Aorta (tissue), 5 donors: ENCODE results near the gene SLC44A2. TPM values are rescaled to one million over a fixed set of nuclear protein-coding genes. Genes with fewer than 3 reads are reported as not detected.
"Not testable (repeated sequence)": the region's sequence is repeated elsewhere in the genome, so short reads cannot be mapped to it uniquely, and the experiment has no call there.

ENCODE experiments used
- ATAC-seq: fragments of 200-7000 bp; cut with Tn5 transposase; one replicate; pipeline ENCODE4 v1.9.1; 2022; ENCODE audit warnings: moderate library complexity; ENCODE audit not compliant: low FRiP score
- DNase-seq, 2 donors: peaks; one replicate each; pipeline ENCODE4 v3.0.0-alpha.2; 2020
- H3K27ac ChIP-seq, 2 donors: one replicate each; pipeline ENCODE4 v1.5.1; 2013; ENCODE audit warnings: low read length in 2 of 2, mild to moderate bottlenecking in 2 of 2, moderate library complexity in 2 of 2, control low read depth in 1 of 2, inconsistent platforms in 1 of 2, low read depth in 1 of 2
- H3K27me3 ChIP-seq, 2 donors: one replicate each; pipeline ENCODE4 v1.6.1; 2013; ENCODE audit warnings: control low read depth in 1 of 2, low read length in 1 of 2, mild to moderate bottlenecking in 1 of 2, moderate library complexity in 1 of 2; ENCODE audit not compliant: insufficient read depth in 2 of 2, control insufficient read depth in 1 of 2
- H3K36me3 ChIP-seq, 2 donors: one replicate each; pipeline ENCODE4 v1.6.1; 2013; ENCODE audit warnings: control low read depth in 1 of 2, low read length in 1 of 2, mild to moderate bottlenecking in 1 of 2; ENCODE audit not compliant: insufficient read depth in 2 of 2, control insufficient read depth in 1 of 2
- H3K4me1 ChIP-seq, 2 donors: one replicate each; pipeline ENCODE4 v1.6.1; 2013; ENCODE audit warnings: low read length in 2 of 2, control low read depth in 1 of 2, mild to moderate bottlenecking in 1 of 2, moderate library complexity in 1 of 2; ENCODE audit not compliant: insufficient read depth in 2 of 2, control insufficient read depth in 1 of 2
- H3K4me3 ChIP-seq, 2 donors: one replicate each; pipeline ENCODE4 v1.5.1; 2013; ENCODE audit warnings: low read length in 2 of 2, control low read depth in 1 of 2, mild to moderate bottlenecking in 1 of 2
- H3K9me3 ChIP-seq: one replicate; pipeline ENCODE4 v1.6.1; 2013; ENCODE audit warnings: mild to moderate bottlenecking, low read length; ENCODE audit not compliant: control insufficient read depth
- WGBS, 2 donors: extraction: QIAGEN DNeasy Blood & Tissue Kit; methylation state at CpG; one replicate each; pipeline ENCODE4 v1.1.7; 2013; 5-methylcytosine and 5-hydroxymethylcytosine counted together
- intact Hi-C, 2 donors: fragments of 100-400 bp; cut with DNase I; formaldehyde crosslinking; loops; one replicate each; pipeline versions ENCODE4 v1.14.2 to v1.15.0; 2022
- polyA plus RNA-seq, 2 donors: library from polyadenylated mRNA; stranded (reverse); fragments of 200-250 nt; gene quantifications; one replicate each; pipeline ENCODE4 v1.2.3, GENCODE V29; 2013
- total RNA-seq, 2 donors: library from RNA; stranded (reverse); fragmentation: NEBNext Ultra II Directional; extraction: Animal tissue kit (Norgen Biotek cat#: 25700); gene quantifications; one replicate each; pipeline ENCODE4 v1.2.1, GENCODE V29; 2021
- donor health status: healthy with polysubstance abuse.
- donor health status: Bipolar disorder and iron deficiency.
- donor health status: DM: no; HTN: no; CAD: no.
- donor health status: DM: no; HTN: no; CAD: no.
- donor health status: DM: yes; HTN: yes; CAD: no.

The SLC44A2 gene
- total and polyA plus RNA-seq, 4 donors: 30.9 to 176 (median 152) TPM

DNA sequence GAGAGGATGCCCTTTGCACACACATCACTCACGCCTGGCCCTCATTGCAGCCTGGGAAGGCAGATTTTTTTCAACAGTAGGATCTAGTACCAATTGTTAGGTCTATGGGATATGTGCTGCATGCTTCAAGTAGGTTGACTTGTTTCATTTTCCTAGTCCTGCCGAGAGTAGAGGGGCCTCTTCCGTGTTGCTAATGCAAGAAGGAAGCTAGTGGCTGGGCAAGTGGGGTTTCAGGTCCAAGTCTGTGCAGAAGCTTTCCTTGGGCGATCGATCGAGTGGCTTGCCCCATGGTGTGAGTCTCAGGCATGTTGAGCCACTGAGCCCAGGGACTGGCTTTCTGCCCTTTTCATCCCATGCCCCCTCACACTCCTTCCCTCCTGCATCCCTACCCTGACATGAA lies 42.5 kb downstream of the SLC44A2 start:
- peaks cover 0 to 4% of the 10 kb centered on the region in 2 donors for H3K36me3 ChIP-seq
- H3K4me1 ChIP-seq: no peaks in the 10 kb centered on the region
- H3K27ac ChIP-seq: no peak overlapping the region
- no peaks in the 10 kb centered on the region for H3K27me3 ChIP-seq
- intact Hi-C loops: no loop called here
- WGBS, 2 donors: 75 to 86% methylated on average over 6 of the region's 6 CpGs
- DNase-seq: no peak
- H3K4me3 ChIP-seq: no peak overlapping the region
- no peak for ATAC-seq
- no peaks in the 10 kb centered on the region for H3K9me3 ChIP-seq

DNA sequence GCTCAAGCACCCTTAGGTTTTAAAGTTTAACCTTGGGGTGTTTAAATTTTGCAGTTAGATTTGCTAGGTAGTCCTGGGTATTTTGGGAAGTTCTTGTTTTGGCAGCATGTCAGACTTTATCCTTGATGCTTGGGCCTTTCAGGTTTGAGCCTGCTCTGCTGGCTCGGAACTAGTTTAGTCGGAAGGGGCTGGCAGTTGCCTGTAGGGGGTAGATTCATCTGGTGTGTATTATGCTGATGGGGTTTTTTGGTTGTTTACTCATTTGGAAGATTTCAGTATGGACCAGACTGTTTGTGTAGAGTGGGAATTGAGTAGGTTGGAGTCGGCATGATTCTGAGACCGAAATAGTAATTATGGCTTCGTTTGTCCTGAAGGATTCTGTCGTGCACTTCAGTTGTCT lies 43.9 kb downstream of the SLC44A2 start:
- intact Hi-C loops: no loop called here
- Histone ChIP-seq H3K27ac (no peak overlapping the region), H3K4me3 (no peak overlapping the region), H3K4me1 (no peaks in the 10 kb centered on the region), H3K36me3 (peaks cover 0 to 4% of the 10 kb centered on the region in 2 donors), H3K9me3 (no peaks in the 10 kb centered on the region), H3K27me3 (no peaks in the 10 kb centered on the region)
- WGBS, 2 donors: 69 to 73% methylated on average over 6 of the region's 6 CpGs
- no peak for DNase-seq
- ATAC-seq: no peak

DNA sequence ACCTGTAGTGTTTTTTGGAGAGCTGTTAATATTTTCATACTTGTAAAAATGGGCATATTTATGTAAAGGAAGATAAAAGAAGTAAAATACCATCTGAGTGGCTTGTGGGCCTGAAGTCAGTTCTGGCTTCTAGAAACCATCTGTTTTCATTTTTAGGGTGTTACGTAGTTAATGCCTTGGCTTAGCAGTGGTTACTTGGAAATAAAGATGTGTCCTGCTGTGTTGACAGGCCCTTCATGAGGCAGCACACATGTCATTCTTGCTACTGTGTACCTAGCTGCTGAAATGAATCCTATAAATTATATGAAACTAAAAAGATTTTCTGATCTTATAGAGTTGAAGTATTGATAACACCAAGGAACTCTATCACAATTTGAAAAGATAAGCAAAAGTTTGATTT lies 44.8 kb downstream of the SLC44A2 start:
- peaks cover 0 to 4% of the 10 kb centered on the region in 2 donors for H3K36me3 ChIP-seq
- DNase-seq: no peak
- H3K27ac ChIP-seq: no peak overlapping the region
- no peaks in the 10 kb centered on the region for H3K27me3 ChIP-seq
- 50 to 52% methylated on average over 1 of the region's 1 CpG for WGBS, 2 donors
- no peak for ATAC-seq
- no peaks in the 10 kb centered on the region for H3K4me1 ChIP-seq
- no peaks in the 10 kb centered on the region for H3K9me3 ChIP-seq
- intact Hi-C loops: no loop called here
- no peak overlapping the region for H3K4me3 ChIP-seq

DNA sequence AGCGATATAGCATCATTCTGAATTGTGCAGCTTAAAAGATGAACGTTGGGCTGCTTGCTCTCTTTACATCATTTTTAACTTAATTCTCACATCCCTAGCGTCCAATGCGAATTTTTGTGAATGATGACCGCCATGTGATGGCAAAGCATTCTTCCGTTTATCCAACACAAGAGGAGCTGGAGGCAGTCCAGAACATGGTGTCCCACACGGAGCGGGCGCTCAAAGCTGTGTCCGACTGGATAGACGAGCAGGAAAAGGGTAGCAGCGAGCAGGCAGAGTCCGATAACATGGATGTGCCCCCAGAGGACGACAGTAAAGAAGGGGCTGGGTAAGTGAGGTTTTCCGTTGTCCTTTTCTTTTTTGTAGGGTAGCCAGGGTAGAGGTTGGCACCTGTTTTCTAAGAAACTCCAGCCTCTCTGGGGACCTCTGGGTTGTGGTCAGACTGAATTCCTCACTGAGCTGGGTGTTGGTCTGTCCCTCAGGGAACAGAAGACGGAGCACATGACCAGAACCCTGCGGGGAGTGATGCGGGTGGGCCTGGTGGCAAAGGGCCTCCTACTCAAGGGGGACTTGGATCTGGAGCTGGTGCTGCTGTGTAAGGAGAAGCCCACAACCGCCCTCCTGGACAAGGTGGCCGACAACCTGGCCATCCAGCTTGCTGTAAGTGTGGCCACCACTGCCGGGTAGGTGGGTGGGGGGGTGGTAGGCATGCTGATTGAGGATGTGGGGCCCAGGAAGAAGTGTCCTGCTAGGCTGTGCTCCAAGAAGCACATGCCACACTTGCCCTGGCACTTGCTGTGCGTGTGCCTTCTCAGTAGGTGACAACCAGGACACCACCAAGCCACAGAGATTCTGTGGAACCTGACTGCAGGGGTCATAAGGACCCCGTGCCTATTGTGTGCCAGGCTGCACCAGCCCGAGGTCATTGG lies 45.8 kb downstream of the SLC44A2 start:
- WGBS, 2 donors: 78 to 80% methylated on average over 24 of the region's 24 CpGs
- Histone ChIP-seq H3K9me3 (no peaks in the 10 kb centered on the region), H3K36me3 (peaks cover 0 to 4% of the 10 kb centered on the region in 2 donors), H3K4me3 (no peak overlapping the region), H3K27me3 (no peaks in the 10 kb centered on the region), H3K4me1 (no peaks in the 10 kb centered on the region), H3K27ac (no peak overlapping the region)
- ATAC-seq (no peak), DNase-seq (no peak)
- intact Hi-C loops: no loop called here

DNA sequence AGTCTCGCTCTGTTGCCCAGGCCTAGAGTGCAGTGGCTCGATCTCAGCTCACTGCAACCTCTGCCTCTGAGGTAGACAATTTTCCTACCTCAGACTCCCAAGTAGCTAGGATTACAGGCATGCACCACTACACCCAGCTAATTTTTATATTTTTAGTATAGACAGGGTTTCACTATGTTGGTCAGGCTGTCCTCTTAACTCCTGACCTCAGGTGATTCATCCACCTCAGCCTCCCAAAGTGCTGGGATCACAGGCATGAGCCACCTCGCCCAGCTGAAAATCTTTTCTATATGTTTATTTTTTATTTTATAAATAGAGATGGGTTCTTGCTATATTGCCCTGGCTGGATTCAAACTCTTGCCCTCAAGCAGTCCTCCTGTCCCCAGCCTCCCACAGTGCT lies 46.6 kb downstream of the SLC44A2 start:
- H3K36me3 ChIP-seq, H3K27me3 ChIP-seq, H3K27ac ChIP-seq, H3K9me3 ChIP-seq, intact Hi-C loops, DNase-seq, H3K4me1 ChIP-seq, ATAC-seq, H3K4me3 ChIP-seq: not testable (repeated sequence)
- WGBS, 2 donors: 89 to 92% methylated on average over 3 of the region's 3 CpGs

DNA sequence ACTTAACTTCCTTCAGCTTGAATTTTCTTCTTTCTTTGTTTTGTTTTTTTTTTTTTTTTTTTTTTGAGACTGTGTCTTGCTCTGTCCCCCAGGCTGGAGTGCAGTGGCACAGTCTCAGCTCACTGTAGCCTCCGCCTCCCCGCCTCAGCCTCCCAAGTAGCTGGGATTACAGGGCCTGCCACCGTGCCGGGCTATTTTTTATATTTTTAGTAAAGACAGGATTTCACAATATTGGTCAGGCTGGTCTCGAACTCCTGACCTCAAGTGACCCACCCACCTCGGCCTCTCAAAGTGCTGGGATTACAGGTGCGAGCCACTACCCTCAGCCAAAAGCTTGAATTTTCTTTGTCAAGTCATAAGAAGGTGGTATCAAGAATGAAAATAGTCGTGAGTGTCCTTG lies 49.9 kb downstream of the SLC44A2 start:
- ATAC-seq, intact Hi-C loops, H3K27me3 ChIP-seq, H3K9me3 ChIP-seq, H3K27ac ChIP-seq, H3K4me1 ChIP-seq, DNase-seq, H3K4me3 ChIP-seq: not testable (repeated sequence)
- peaks cover 3 to 10% of the 10 kb centered on the region in 2 donors for H3K36me3 ChIP-seq
- 79 to 83% methylated on average over 8 of the region's 8 CpGs for WGBS, 2 donors

DNA sequence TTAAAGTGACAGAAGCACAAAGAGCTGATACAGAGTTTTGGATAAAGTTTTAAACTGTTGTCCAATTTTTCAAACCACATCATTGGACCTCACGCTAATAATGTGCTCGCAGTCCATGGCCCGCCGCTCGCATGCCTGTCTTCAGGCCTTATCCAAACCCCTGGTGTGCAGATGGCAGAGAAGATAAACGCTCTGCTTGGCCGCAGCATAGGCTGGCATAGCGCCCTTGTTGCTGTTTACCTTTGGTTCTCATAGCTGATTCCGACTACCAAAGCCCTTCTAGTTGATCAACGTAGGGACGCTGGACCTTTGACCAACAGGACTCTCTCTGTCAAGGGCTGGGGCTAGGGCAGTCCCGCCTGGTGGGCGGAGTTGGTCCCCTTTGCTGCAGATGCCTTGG lies 52.4 kb downstream of the SLC44A2 start:
- ATAC-seq (no peak), DNase-seq (no peak)
- Histone ChIP-seq H3K36me3 (peaks cover 3 to 17% of the 10 kb centered on the region in 2 donors), H3K27me3 (no peaks in the 10 kb centered on the region), H3K4me1 (no peaks in the 10 kb centered on the region), H3K27ac (no peak overlapping the region), H3K4me3 (no peak overlapping the region), H3K9me3 (no peaks in the 10 kb centered on the region)
- 69 to 72% methylated on average over 13 of the region's 13 CpGs for WGBS, 2 donors
- intact Hi-C loops: no loop called here

DNA sequence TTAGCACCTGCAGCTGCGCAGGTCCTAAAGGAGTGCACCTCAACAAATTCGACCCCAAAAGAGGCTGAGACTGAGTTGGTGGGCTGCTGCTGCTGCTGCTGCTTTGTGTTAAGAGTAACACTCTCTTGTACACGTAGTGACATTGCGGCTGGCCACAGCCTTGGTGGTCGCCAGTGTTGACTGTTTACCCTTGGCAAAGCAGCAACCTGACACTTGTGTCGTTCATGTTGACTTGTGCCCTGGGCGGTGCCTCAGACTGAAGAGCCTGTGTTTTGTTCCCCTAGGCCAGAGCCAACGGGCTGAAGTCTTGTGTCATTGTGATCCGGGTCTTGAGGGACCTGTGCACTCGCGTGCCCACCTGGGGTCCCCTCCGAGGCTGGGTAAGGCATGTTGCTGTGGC lies 53.5 kb downstream of the SLC44A2 start:
- Histone ChIP-seq H3K36me3 (peaks cover 3 to 18% of the 10 kb centered on the region in 2 donors), H3K9me3 (no peaks in the 10 kb centered on the region), H3K4me1 (no peaks in the 10 kb centered on the region), H3K27ac (no peak overlapping the region), H3K4me3 (no peak overlapping the region), H3K27me3 (no peaks in the 10 kb centered on the region)
- 87 to 88% methylated on average over 12 of the region's 12 CpGs for WGBS, 2 donors
- intact Hi-C loops: no loop called here
- DNase-seq (no peak), ATAC-seq (no peak)

DNA sequence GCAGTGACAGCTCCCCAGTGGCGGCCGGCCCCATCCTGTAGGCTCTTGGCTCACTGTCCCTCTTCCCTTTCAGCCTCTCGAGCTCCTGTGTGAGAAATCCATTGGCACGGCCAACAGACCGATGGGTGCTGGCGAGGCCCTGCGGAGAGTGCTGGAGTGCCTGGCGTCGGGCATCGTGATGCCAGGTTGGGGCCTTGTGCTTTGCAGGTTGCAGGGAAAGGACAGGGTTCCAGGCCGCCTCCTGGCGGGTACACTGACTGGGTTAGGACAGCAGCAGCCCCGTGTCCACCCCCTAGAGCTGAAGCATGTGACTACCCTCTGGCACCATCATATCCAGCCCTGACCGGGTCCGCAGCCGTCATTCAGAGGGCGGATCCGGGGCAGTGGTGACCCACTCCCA lies 54.4 kb downstream of the SLC44A2 start:
- no peak for DNase-seq
- no peaks in the 10 kb centered on the region for H3K4me1 ChIP-seq
- H3K4me3 ChIP-seq: no peak overlapping the region
- H3K9me3 ChIP-seq: no peaks in the 10 kb centered on the region
- intact Hi-C loops: no loop called here
- H3K36me3 ChIP-seq: peaks cover 3 to 18% of the 10 kb centered on the region in 2 donors
- ATAC-seq: no peak
- no peaks in the 10 kb centered on the region for H3K27me3 ChIP-seq
- 89 to 91% methylated on average over 18 of the region's 18 CpGs for WGBS, 2 donors
- H3K27ac ChIP-seq: no peak overlapping the region
